Osteocyte (in vitro differentiated cells): ENCODE data around the gene BCKDHA. TPM values are rescaled to one million over a fixed set of nuclear protein-coding genes. Genes with fewer than 3 reads are reported as not detected.
A peak's percentile ranks its signal among the peaks of the same experiment; 100 is the strongest.

Experiments used
- DNase-seq: peaks from one replicate; pipeline ENCODE4 v3.0.0; 2021; ENCODE audit warnings: mixed read lengths; ENCODE audit not compliant: unreplicated experiment; ENCODE audit errors: extremely low spot score
- H3K27ac Mint-ChIP-seq: one replicate; pipeline ENCODE4 v1.8.0; 2021; ENCODE audit warnings: mild to moderate bottlenecking, mixed read lengths; ENCODE audit not compliant: unreplicated experiment
- H3K27me3 Mint-ChIP-seq: one replicate; pipeline ENCODE4 v1.8.0; 2021; ENCODE audit warnings: mixed read lengths; ENCODE audit not compliant: unreplicated experiment
- H3K36me3 Mint-ChIP-seq: one replicate; pipeline ENCODE4 v1.8.0; 2021; ENCODE audit warnings: mixed read lengths; ENCODE audit not compliant: unreplicated experiment
- H3K4me1 Mint-ChIP-seq: one replicate; pipeline ENCODE4 v1.8.0; 2021; ENCODE audit warnings: mixed read lengths; ENCODE audit not compliant: unreplicated experiment
- H3K4me3 Mint-ChIP-seq: one replicate; pipeline ENCODE4 v1.8.0; 2021; ENCODE audit warnings: mild to moderate bottlenecking, moderate library complexity, mixed read lengths; ENCODE audit not compliant: unreplicated experiment
- H3K9me3 Mint-ChIP-seq: one replicate; pipeline ENCODE4 v1.8.0; 2021; ENCODE audit warnings: mixed read lengths; ENCODE audit not compliant: unreplicated experiment
- total RNA-seq: library from RNA; stranded (reverse); gene quantifications from 2 replicates; pipeline ENCODE4 v1.2.1, GENCODE V29; 2021
- TF ChIP-seq, protein P1 (sequence below): fragments of 200-600 bp; sonication (generic); IDR thresholded peaks from 2 replicates; pipeline ENCODE4 v1.5.0; 2021; ENCODE audit warnings: antibody characterized with exemption, mild to moderate bottlenecking, moderate library complexity

The BCKDHA gene
- total RNA-seq, 1 donor from 2014 or later: 19.8 TPM

DNA sequence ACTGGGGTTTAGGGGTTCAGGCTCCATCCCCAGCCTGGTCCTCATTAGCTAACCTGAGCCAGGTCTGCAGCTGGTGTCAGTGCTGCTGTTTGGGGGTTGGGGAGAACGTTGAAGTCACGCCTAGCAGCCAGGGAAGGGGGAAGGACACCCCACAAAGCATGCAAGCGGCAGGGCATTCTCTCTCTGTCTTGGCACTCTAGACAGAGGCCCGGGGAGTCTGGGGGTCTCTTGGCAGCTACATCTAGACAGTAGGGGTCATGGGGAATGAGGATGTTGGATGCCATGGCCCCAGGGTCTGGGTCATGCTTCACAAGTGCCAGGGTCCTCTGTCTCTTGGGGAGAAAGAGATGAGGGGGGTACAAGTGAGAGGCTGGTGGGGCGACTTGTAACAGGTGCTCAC is 48.0 kb downstream of the BCKDHA start:
- Mint-ChIP-seq H3K4me1 (no peaks in the 10 kb centered on the region), H3K9me3 (no peaks in the 10 kb centered on the region), H3K4me3 (no peak overlapping the region), H3K27me3 (peaks cover 31% of the 10 kb centered on the region), H3K36me3 (no peaks in the 10 kb centered on the region), H3K27ac (no peak overlapping the region)
- TF ChIP-seq, protein P1, sequence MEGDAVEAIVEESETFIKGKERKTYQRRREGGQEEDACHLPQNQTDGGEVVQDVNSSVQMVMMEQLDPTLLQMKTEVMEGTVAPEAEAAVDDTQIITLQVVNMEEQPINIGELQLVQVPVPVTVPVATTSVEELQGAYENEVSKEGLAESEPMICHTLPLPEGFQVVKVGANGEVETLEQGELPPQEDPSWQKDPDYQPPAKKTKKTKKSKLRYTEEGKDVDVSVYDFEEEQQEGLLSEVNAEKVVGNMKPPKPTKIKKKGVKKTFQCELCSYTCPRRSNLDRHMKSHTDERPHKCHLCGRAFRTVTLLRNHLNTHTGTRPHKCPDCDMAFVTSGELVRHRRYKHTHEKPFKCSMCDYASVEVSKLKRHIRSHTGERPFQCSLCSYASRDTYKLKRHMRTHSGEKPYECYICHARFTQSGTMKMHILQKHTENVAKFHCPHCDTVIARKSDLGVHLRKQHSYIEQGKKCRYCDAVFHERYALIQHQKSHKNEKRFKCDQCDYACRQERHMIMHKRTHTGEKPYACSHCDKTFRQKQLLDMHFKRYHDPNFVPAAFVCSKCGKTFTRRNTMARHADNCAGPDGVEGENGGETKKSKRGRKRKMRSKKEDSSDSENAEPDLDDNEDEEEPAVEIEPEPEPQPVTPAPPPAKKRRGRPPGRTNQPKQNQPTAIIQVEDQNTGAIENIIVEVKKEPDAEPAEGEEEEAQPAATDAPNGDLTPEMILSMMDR: no peak
- DNase-seq: no peak

DNA sequence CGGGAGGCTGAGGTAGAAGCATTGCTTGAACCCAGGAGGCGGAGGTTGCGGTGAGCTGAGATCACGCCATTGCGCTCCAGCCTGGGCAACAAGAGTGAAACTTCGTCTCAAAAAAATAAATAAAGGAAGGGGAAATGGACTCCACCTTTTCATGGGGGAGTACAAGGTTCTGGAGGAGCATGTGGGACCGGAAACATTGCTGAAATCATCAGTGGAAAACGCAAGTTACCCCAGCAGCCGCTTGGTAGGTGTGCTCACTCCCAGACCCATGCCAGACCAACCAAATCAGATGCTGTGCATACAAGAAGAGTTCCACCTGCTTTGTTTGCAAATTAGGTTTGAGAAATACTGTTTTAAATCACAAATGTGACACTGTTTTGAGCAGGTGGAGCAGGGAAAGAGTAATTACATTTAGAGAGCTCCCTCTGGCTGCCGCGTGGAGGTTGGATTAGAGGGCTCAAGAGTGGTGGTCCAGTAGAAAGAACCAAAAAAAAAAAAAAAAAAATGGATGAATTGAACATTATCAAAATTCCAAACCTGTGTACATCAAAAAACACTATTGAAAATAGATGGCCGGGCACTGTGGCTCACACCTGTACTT is 50.2 kb downstream of the BCKDHA start:
- no peak overlapping the region for H3K4me3 Mint-ChIP-seq
- peaks cover 31% of the 10 kb centered on the region for H3K27me3 Mint-ChIP-seq
- H3K4me1 Mint-ChIP-seq: no peaks in the 10 kb centered on the region
- no peaks in the 10 kb centered on the region for H3K36me3 Mint-ChIP-seq
- H3K27ac Mint-ChIP-seq: no peak overlapping the region
- no peak for DNase-seq
- H3K9me3 Mint-ChIP-seq: no peaks in the 10 kb centered on the region
- TF ChIP-seq, protein P1: no peak

DNA sequence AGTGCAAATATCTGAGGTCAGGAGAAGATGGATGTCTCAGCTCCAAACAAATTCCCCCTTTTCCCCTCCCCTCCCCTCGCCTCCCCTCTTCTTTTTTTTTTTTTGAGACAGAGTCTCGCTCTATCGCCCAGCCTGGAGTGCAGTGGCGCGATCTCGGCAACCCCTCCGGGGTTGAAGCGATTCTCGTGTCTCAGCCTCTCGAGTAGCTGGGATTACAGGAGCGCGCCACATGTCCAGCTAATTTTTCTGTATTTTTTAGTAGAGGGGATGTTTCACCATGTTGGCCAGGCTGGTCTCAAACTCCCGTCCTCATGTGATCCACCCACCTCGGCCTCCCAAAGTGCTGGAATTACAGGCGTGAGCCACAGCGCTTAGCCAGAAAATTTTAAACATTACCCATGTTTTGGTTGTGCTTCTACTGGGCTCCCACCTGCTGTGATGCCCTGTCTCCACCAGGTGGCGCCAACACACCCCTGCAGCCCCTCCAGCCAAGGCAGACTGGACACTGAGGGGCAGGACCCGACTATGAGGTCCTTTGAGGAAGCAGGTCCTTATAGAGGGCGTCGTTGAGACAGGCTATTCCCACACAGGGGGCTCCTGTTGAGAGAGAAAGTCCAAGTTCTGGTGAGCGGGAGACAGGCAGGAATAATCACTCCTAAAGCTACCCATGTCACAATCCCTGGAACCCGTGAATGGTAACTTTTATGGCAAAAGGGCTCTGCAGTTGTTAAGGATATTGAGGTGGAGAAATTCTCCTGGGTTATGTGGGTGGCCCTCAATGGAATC is 51.7 kb downstream of the BCKDHA start:
- Mint-ChIP-seq H3K27me3 (peaks cover 25% of the 10 kb centered on the region), H3K27ac (no peak overlapping the region), H3K4me3 (peak overlapping the region; percentile 62), H3K9me3 (no peaks in the 10 kb centered on the region), H3K36me3 (no peaks in the 10 kb centered on the region), H3K4me1 (no peaks in the 10 kb centered on the region)
- DNase-seq: peak; percentile 92
- TF ChIP-seq, protein P1: peak; percentile 98

DNA sequence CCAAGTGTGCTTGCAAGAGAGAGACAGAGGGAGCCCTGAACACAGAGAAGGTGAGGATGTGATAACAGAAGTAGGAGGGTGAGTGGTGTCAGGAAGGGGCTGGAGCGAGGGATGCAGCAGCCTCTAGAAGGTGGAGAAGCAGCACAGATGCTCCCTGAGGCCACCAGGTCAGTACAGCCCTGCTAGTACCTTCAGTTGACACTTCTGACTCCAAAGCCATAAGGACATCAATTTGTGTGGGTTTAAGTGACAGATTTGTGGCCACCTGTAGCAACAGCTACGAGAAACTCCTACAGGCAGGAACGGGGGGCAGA is 52.2 kb downstream of the BCKDHA start:
- peak; percentile 48 for DNase-seq
- H3K4me3 Mint-ChIP-seq: no peak overlapping the region
- TF ChIP-seq, protein P1: no peak
- H3K36me3 Mint-ChIP-seq: no peaks in the 10 kb centered on the region
- no peak overlapping the region for H3K27ac Mint-ChIP-seq
- H3K4me1 Mint-ChIP-seq: no peaks in the 10 kb centered on the region
- H3K9me3 Mint-ChIP-seq: no peaks in the 10 kb centered on the region
- peaks cover 23% of the 10 kb centered on the region for H3K27me3 Mint-ChIP-seq

DNA sequence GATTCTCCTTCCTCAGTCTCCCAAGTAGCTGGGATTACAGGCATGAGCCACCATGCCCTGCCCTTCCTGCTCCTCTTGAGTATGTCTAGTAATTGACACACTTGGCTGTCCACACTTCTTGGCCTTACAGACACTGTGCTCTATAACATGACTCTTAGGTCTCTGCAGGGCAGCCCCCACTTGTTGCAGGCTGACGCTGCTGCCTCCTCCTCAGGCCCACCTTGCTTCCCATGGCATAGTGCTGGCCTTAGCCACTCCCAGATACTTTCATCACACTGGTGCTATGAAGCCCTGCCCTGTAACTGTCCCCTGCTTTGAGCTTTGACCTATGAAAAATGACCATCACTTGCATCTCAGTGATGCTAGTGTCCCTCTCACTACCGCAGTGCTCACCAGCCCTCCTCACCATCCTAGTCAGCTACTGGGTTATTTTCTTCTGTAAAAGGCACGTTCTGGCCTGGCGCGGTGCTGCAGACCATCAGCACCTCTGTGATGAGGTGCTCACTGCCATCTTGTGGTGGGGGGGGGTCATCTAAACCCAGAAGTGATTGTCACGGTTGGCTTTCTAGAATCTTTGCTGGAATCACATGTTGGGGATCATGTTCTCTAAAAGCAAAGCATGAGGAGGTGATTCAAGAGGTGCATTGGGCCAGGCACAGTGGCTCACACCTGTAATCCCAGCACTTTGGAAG is 55.1 kb downstream of the BCKDHA start:
- no peak overlapping the region for H3K4me3 Mint-ChIP-seq
- H3K4me1 Mint-ChIP-seq: no peaks in the 10 kb centered on the region
- H3K9me3 Mint-ChIP-seq: no peaks in the 10 kb centered on the region
- peak; percentile 60 for DNase-seq
- H3K27ac Mint-ChIP-seq: no peak overlapping the region
- H3K36me3 Mint-ChIP-seq: no peaks in the 10 kb centered on the region
- TF ChIP-seq, protein P1: no peak
- peaks cover 34% of the 10 kb centered on the region for H3K27me3 Mint-ChIP-seq
